HG03103 (cell line): ENCODE data around the gene VAX1.
"Not testable (repeated sequence)": the region's sequence is repeated elsewhere in the genome, so short reads cannot be mapped to it uniquely, and the experiment has no call there.

Experiments used
- ATAC-seq: cut with Tn5 transposase; IDR thresholded peaks from one replicate; pipeline ENCODE4 v1.9.1; 2021; ENCODE audit warnings: low read depth; ENCODE audit not compliant: unreplicated experiment

The VAX1 gene

GRCh38 chr10:117136391-117136975 is 1.6 kb downstream of the VAX1 start:
- ATAC-seq: no peak

- ATAC-seq: no peak
These were observed 2.5 kb downstream of the VAX1 start for GRCh38 chr10:117135480-117136140.

- ATAC-seq: no peak
These were observed 3.1 kb downstream of the VAX1 start for GRCh38 chr10:117135026-117135372.

GRCh38 chr10:117134306-117135025 is 3.6 kb downstream of the VAX1 start:
- ATAC-seq: no peak

GRCh38 chr10:117134056-117134305 is 4.1 kb downstream of the VAX1 start:
- ATAC-seq: no peak

- no peak for ATAC-seq
These were observed 4.6 kb downstream of the VAX1 start for GRCh38 chr10:117133273-117134055.

GRCh38 chr10:117132751-117133231 is 5.3 kb downstream of the VAX1 start:
- ATAC-seq: no peak

- no peak for ATAC-seq
These were observed 6.4 kb downstream of the VAX1 start for GRCh38 chr10:117131376-117132327.

- no peak for ATAC-seq
These were observed 7.2 kb downstream of the VAX1 start for GRCh38 chr10:117130862-117131375.

- no peak for ATAC-seq
These were observed 7.7 kb downstream of the VAX1 start for GRCh38 chr10:117130346-117130745.

- ATAC-seq: not testable (repeated sequence)
These were observed 11.4 kb downstream of the VAX1 start for GRCh38 chr10:117126645-117127044.

- no peak for ATAC-seq
These were observed 12.0 kb downstream of the VAX1 start for GRCh38 chr10:117126034-117126433.

GRCh38 chr10:117112220-117112619 is 25.9 kb downstream of the VAX1 start:
- no peak for ATAC-seq

GRCh38 chr10:117107238-117107637 is 30.8 kb downstream of the VAX1 start:
- ATAC-seq: no peak

- ATAC-seq: no peak
These were observed 41.4 kb downstream of the VAX1 start for GRCh38 chr10:117096599-117097201.

- no peak for ATAC-seq
These were observed 43.2 kb downstream of the VAX1 start for GRCh38 chr10:117094856-117095255.

GRCh38 chr10:117092386-117092785 is 45.7 kb downstream of the VAX1 start:
- no peak for ATAC-seq

- ATAC-seq: no peak
These were observed 47.2 kb downstream of the VAX1 start for GRCh38 chr10:117090834-117091233.

- no peak for ATAC-seq
These were observed 50.5 kb downstream of the VAX1 start for GRCh38 chr10:117087521-117087920.

GRCh38 chr10:117086546-117086945 is 51.5 kb downstream of the VAX1 start:
- ATAC-seq: no peak
